Activated T-cell treated with anti-CD3 and anti-CD28 coated beads, Interleukin-2, amount 50 U/mL, for 72 hours (primary cell): ENCODE results near the gene UGT3A2. TPM values are rescaled to one million over a fixed set of nuclear protein-coding genes. Genes with fewer than 3 reads are reported as not detected.

Experiments used
- ATAC-seq, 2 donors: fragments of 150-1000 bp; cut with Tn5 transposase; replicated peaks in 1 of 2; 2 replicates each; pipeline ENCODE4 v1.10.0; 2021; ENCODE audit warnings: moderate library complexity in 2 of 2, mild to moderate bottlenecking in 1 of 2
- DNase-seq, 2 donors: peaks; one replicate each; pipeline ENCODE4 v3.0.0; 2021 to 2022; ENCODE audit warnings: mixed read lengths in 1 of 2
- H3K27ac Mint-ChIP-seq: one replicate; pipeline ENCODE4 v1.8.0; 2022; ENCODE audit warnings: mild to moderate bottlenecking, moderate library complexity, mixed read lengths
- H3K27me3 Mint-ChIP-seq: one replicate; pipeline ENCODE4 v1.8.0; 2022; ENCODE audit warnings: low read depth, mixed read lengths
- H3K36me3 Mint-ChIP-seq, 2 donors: one replicate each; pipeline ENCODE4 v1.8.0; 2022; ENCODE audit warnings: mixed read lengths in 2 of 2, mild to moderate bottlenecking in 1 of 2; ENCODE audit not compliant: insufficient read depth in 2 of 2
- H3K4me1 Mint-ChIP-seq: one replicate; pipeline ENCODE4 v1.8.0; 2022; ENCODE audit warnings: low read depth, mixed read lengths
- H3K4me3 Mint-ChIP-seq, 2 donors: one replicate each; pipeline ENCODE4 v1.8.0; 2022; ENCODE audit warnings: mild to moderate bottlenecking in 2 of 2, mixed read lengths in 2 of 2, moderate library complexity in 2 of 2
- H3K9me3 Mint-ChIP-seq, 2 donors: one replicate each; pipeline ENCODE4 v1.8.0; 2022; ENCODE audit warnings: mixed read lengths in 2 of 2
- total RNA-seq, 2 donors: library from RNA; stranded (reverse); gene quantifications; one replicate each; pipeline ENCODE4 v1.2.3, GENCODE V29; 2022

The UGT3A2 gene
- total RNA-seq, 2 donors from 2014 or later, result not detected

GRCh38 chr5:36068751-36069281, 2.1 kb upstream of the UGT3A2 start:
- no peaks in the 10 kb centered on the region for H3K9me3 Mint-ChIP-seq
- ATAC-seq (no peak), DNase-seq (no peak)
- H3K4me3 Mint-ChIP-seq, result no peak overlapping the region
- peaks cover 41% of the 10 kb centered on the region for H3K27me3 Mint-ChIP-seq
- H3K4me1 Mint-ChIP-seq, result peaks cover 15% of the 10 kb centered on the region
- no peak overlapping the region for H3K27ac Mint-ChIP-seq
- H3K36me3 Mint-ChIP-seq, result no peaks in the 10 kb centered on the region

GRCh38 chr5:36066001-36066539, 612 bp downstream of the UGT3A2 start:
- ATAC-seq, result no peak
- Mint-ChIP-seq H3K4me1 (peaks cover 10% of the 10 kb centered on the region), H3K36me3 (no peaks in the 10 kb centered on the region), H3K4me3 (peak overlapping the region in 1 of 2 donors; percentile 59), H3K9me3 (no peaks in the 10 kb centered on the region), H3K27me3 (peaks cover 41% of the 10 kb centered on the region), H3K27ac (no peak overlapping the region)
- DNase-seq, result no peak

- H3K27me3 Mint-ChIP-seq, result peaks cover 13% of the 10 kb centered on the region
- DNase-seq (no peak), ATAC-seq (peak in 1 of 2 donors; percentile 57)
- no peaks in the 10 kb centered on the region for H3K36me3 Mint-ChIP-seq
- no peak overlapping the region for H3K27ac Mint-ChIP-seq
- H3K4me3 Mint-ChIP-seq, result no peak overlapping the region
- no peaks in the 10 kb centered on the region for H3K4me1 Mint-ChIP-seq
- no peaks in the 10 kb centered on the region for H3K9me3 Mint-ChIP-seq
Measured at GRCh38 chr5:36060420-36060887, 6.2 kb downstream of the UGT3A2 start.

- no peak for ATAC-seq
- Mint-ChIP-seq H3K4me3 (no peak overlapping the region), H3K36me3 (no peaks in the 10 kb centered on the region), H3K4me1 (no peaks in the 10 kb centered on the region), H3K27me3 (peaks cover 7% of the 10 kb centered on the region), H3K27ac (no peak overlapping the region), H3K9me3 (no peaks in the 10 kb centered on the region)
- no peak for DNase-seq
Measured at GRCh38 chr5:36059571-36060419, 6.9 kb downstream of the UGT3A2 start.

GRCh38 chr5:36058776-36059175, 7.9 kb downstream of the UGT3A2 start:
- H3K27ac Mint-ChIP-seq, result no peak overlapping the region
- H3K4me1 Mint-ChIP-seq, result peaks cover 6% of the 10 kb centered on the region
- H3K9me3 Mint-ChIP-seq, result no peaks in the 10 kb centered on the region
- H3K4me3 Mint-ChIP-seq, result no peak overlapping the region
- no peak for DNase-seq
- no peaks in the 10 kb centered on the region for H3K36me3 Mint-ChIP-seq
- peaks cover 5% of the 10 kb centered on the region for H3K27me3 Mint-ChIP-seq
- no peak for ATAC-seq

DNA sequence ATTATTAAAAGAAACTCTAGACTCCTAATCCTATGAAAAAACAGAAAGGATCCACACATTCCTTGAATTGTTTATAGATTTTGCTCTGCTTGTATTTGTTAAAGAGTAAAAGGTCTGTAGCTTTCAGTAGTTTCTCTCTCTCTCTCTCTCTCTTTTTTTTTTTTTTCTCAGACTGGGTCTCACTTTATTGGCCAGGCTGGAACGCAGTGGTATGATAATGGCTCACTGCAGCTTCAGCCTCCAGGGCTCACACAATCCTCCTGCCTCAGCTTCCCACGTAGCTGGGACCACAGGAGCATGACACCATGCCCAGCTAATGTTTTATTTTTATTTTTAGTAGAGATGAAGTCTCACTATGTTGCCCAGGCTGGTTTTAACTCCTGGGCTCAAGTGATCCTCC, 9.3 kb downstream of the UGT3A2 start:
- Mint-ChIP-seq H3K27ac (no peak overlapping the region), H3K4me1 (peaks cover 6% of the 10 kb centered on the region), H3K4me3 (no peak overlapping the region), H3K36me3 (no peaks in the 10 kb centered on the region), H3K9me3 (no peaks in the 10 kb centered on the region), H3K27me3 (peaks cover 9% of the 10 kb centered on the region)
- ATAC-seq (no peak), DNase-seq (no peak)

GRCh38 chr5:36056422-36056821, 10.3 kb downstream of the UGT3A2 start:
- peaks cover 12% of the 10 kb centered on the region for H3K27me3 Mint-ChIP-seq
- DNase-seq, result no peak
- peaks cover 6% of the 10 kb centered on the region for H3K4me1 Mint-ChIP-seq
- no peak overlapping the region for H3K4me3 Mint-ChIP-seq
- H3K9me3 Mint-ChIP-seq, result no peaks in the 10 kb centered on the region
- ATAC-seq, result no peak
- H3K36me3 Mint-ChIP-seq, result no peaks in the 10 kb centered on the region
- no peak overlapping the region for H3K27ac Mint-ChIP-seq

- no peak overlapping the region for H3K27ac Mint-ChIP-seq
- peaks cover 6% of the 10 kb centered on the region for H3K4me1 Mint-ChIP-seq
- H3K9me3 Mint-ChIP-seq, result no peaks in the 10 kb centered on the region
- no peaks in the 10 kb centered on the region for H3K36me3 Mint-ChIP-seq
- peaks cover 12% of the 10 kb centered on the region for H3K27me3 Mint-ChIP-seq
- no peak overlapping the region for H3K4me3 Mint-ChIP-seq
- ATAC-seq (no peak), DNase-seq (no peak)
Measured at GRCh38 chr5:36055984-36056383, 10.7 kb downstream of the UGT3A2 start.

GRCh38 chr5:36054647-36055046, 12.0 kb downstream of the UGT3A2 start:
- Mint-ChIP-seq H3K36me3 (no peaks in the 10 kb centered on the region), H3K27ac (no peak overlapping the region), H3K4me3 (no peak overlapping the region), H3K4me1 (peaks cover 6% of the 10 kb centered on the region), H3K9me3 (no peaks in the 10 kb centered on the region), H3K27me3 (peaks cover 12% of the 10 kb centered on the region)
- no peak for DNase-seq
- no peak for ATAC-seq

DNA sequence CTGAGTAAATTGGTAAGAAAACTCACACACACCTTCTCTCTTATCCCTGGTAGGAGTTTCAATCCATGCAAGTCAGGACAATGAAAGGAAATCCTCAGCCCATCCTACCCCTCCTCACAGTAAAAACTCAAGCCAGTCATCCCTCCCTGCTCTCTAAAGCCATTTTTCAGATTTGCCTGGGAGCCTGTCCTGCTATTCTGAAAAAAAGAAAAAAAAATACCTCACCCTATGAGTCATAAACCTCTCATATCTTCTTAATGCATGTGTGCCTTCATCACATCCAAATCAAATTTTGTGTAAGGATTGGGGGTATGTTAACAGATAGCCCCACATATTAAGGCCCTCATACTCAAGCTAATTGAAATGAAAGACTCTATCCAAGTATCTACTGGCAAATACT, 14.1 kb downstream of the UGT3A2 start:
- no peaks in the 10 kb centered on the region for H3K36me3 Mint-ChIP-seq
- ATAC-seq (no peak), DNase-seq (no peak)
- no peak overlapping the region for H3K4me3 Mint-ChIP-seq
- peaks cover 12% of the 10 kb centered on the region for H3K27me3 Mint-ChIP-seq
- no peaks in the 10 kb centered on the region for H3K9me3 Mint-ChIP-seq
- peaks cover 6% of the 10 kb centered on the region for H3K4me1 Mint-ChIP-seq
- no peak overlapping the region for H3K27ac Mint-ChIP-seq

GRCh38 chr5:36049949-36050348, 16.7 kb downstream of the UGT3A2 start:
- Mint-ChIP-seq H3K36me3 (no peaks in the 10 kb centered on the region), H3K27ac (no peak overlapping the region), H3K4me1 (peaks cover 6% of the 10 kb centered on the region), H3K27me3 (peaks cover 7% of the 10 kb centered on the region), H3K9me3 (no peaks in the 10 kb centered on the region), H3K4me3 (no peak overlapping the region)
- ATAC-seq (no peak), DNase-seq (no peak)

- Mint-ChIP-seq H3K9me3 (no peaks in the 10 kb centered on the region), H3K27ac (no peak overlapping the region), H3K4me3 (no peak overlapping the region), H3K36me3 (no peaks in the 10 kb centered on the region), H3K4me1 (no peaks in the 10 kb centered on the region), H3K27me3 (peaks cover 5% of the 10 kb centered on the region)
- no peak for ATAC-seq
- no peak for DNase-seq
Measured at GRCh38 chr5:36047384-36048160, 19.1 kb downstream of the UGT3A2 start.

GRCh38 chr5:36045895-36046294, 20.8 kb downstream of the UGT3A2 start:
- Mint-ChIP-seq H3K27me3 (no peaks in the 10 kb centered on the region), H3K4me1 (no peaks in the 10 kb centered on the region), H3K9me3 (no peaks in the 10 kb centered on the region), H3K27ac (no peak overlapping the region), H3K4me3 (no peak overlapping the region), H3K36me3 (no peaks in the 10 kb centered on the region)
- DNase-seq, result no peak
- no peak for ATAC-seq
